HCT116 (cell line): ENCODE results near the gene RAD52. TPM values are rescaled to one million over a fixed set of nuclear protein-coding genes. Genes with fewer than 3 reads are reported as not detected.

Source experiments
- ATAC-seq: fragments of 200-7000 bp; cut with Tn5 transposase; 2 replicates; pipeline ENCODE4 v1.9.1; 2020; ENCODE audit warnings: mild to moderate bottlenecking, moderate library complexity
- BruUV-seq: library from RNA; stranded (reverse); fragments of 400-500 nt; replicated peaks from 2 replicates; lab custom pipeline; 2021; lab: Mats Ljungman, UMichigan
- CTCF ChIA-PET: fragments of 300-600 bp; sonication (Branson Sonifier 250); formaldehyde crosslinking; loops from one replicate; lab custom pipeline; 2021; ENCODE audit warnings: antibody characterized with exemption; lab: Charles Lee
- POLR2A ChIA-PET: fragments of 300-600, 350-600 bp; sonication (Branson Sonifier 250); formaldehyde crosslinking; loops from one replicate; lab custom pipeline; 2021; ENCODE audit warnings: antibody characterized with exemption; lab: Charles Lee
- RAD21 ChIA-PET, 2 experiments: fragments of 300-600 bp; sonication (Branson Sonifier 250); formaldehyde crosslinking; loops; one replicate each; lab custom pipeline; 2023; ENCODE audit warnings: low total read pairs in 2 of 2; ENCODE audit not compliant: uncharacterized antibody in 2 of 2, unreplicated experiment in 2 of 2, low non-redundant PET in 1 of 2; lab: Charles Lee
- DNase-seq: peaks from one replicate; pipeline ENCODE4 v3.0.0-alpha.2; 2010; ENCODE audit warnings: low read depth, low spot score
- H2AFZ ChIP-seq: fragments of 200-600 bp; shearing (Covaris generic), sonication (generic); 2 replicates; pipeline ENCODE4 v1.6.1; 2017; ENCODE audit warnings: low read depth, mixed run types, mixed read lengths, antibody characterized with exemption, low read length; ENCODE audit not compliant: poor library complexity, severe bottlenecking
- H3K27ac ChIP-seq: 2 replicates; pipeline ENCODE4 v1.5.1; 2012; ENCODE audit warnings: low read depth, low read length
- H3K27me3 ChIP-seq: fragments of 200-600 bp; sonication (generic); 2 replicates; pipeline ENCODE4 v1.6.1; 2016; ENCODE audit warnings: mixed run types, low read length, mixed read lengths; ENCODE audit not compliant: insufficient read depth
- H3K36me3 ChIP-seq, 2 experiments: fragments of 200-500 bp in 1 of 2; fragments of 200-600 bp in 1 of 2; sonication (Bioruptor generic) in 1 of 2; sonication (generic) in 1 of 2; 2 replicates each; pipeline versions ENCODE4 v1.5.1 to v1.6.1; 2014 to 2016; ENCODE audit warnings: low read length in 2 of 2, inconsistent platforms in 1 of 2, mixed read lengths in 1 of 2, mixed run types in 1 of 2; ENCODE audit not compliant: insufficient read depth in 2 of 2, control insufficient read depth in 1 of 2
- H3K4me1 ChIP-seq, 2 experiments: fragments of 200-600 bp in 1 of 2; sonication (generic) in 1 of 2; 2 replicates each; pipeline versions ENCODE4 v1.5.1 to v1.6.1; 2012 to 2017; ENCODE audit warnings: low read length in 2 of 2, inconsistent platforms in 1 of 2, mild to moderate bottlenecking in 1 of 2, mixed read lengths in 1 of 2, mixed run types in 1 of 2, moderate library complexity in 1 of 2; ENCODE audit not compliant: insufficient read depth in 2 of 2, control insufficient read depth in 1 of 2
- H3K4me2 ChIP-seq: fragments of 200-600 bp; sonication (generic); 2 replicates; pipeline ENCODE4 v1.6.1; 2017; ENCODE audit warnings: mixed run types, low read length, mixed read lengths
- H3K4me3 ChIP-seq, 2 experiments: fragments of 200-600 bp in 1 of 2; sonication (generic) in 1 of 2; replicated peaks in 1 of 2; 2 replicates each; pipeline ENCODE4 v1.5.1; 2011 to 2016; ENCODE audit warnings: low read length in 2 of 2, control low read depth in 1 of 2, low read depth in 1 of 2, mild to moderate bottlenecking in 1 of 2, mixed read lengths in 1 of 2, mixed run types in 1 of 2
- H3K79me2 ChIP-seq: fragments of 200-600 bp; sonication (generic); 2 replicates; pipeline ENCODE4 v1.6.1; 2017; ENCODE audit warnings: mild to moderate bottlenecking, mixed run types, low read length, moderate library complexity, mixed read lengths; ENCODE audit not compliant: insufficient read depth
- H3K9ac ChIP-seq: fragments of 200-600 bp; sonication (generic); 2 replicates; pipeline ENCODE4 v1.6.1; 2016; ENCODE audit warnings: low read length, mixed read lengths
- H3K9me2 ChIP-seq: fragments of 200-600 bp; sonication (generic), shearing (Covaris generic); 2 replicates; pipeline ENCODE4 v1.6.1; 2017; ENCODE audit warnings: mixed run types, mild to moderate bottlenecking, moderate library complexity; ENCODE audit not compliant: insufficient read depth
- H3K9me3 ChIP-seq, 2 experiments: fragments of 200-500 bp in 1 of 2; fragments of 200-600 bp in 1 of 2; sonication (Bioruptor generic) in 1 of 2; sonication (generic) in 1 of 2; 2 replicates each; pipeline ENCODE4 v1.6.1; 2014 to 2017; ENCODE audit warnings: low read length in 2 of 2, mixed read lengths in 2 of 2, inconsistent platforms in 1 of 2, low read depth in 1 of 2, mild to moderate bottlenecking in 1 of 2, mixed run types in 1 of 2, moderate library complexity in 1 of 2; ENCODE audit not compliant: control insufficient read depth in 1 of 2, insufficient read depth in 1 of 2
- H4K20me1 ChIP-seq: fragments of 200-600 bp; sonication (generic), shearing (Covaris generic); 2 replicates; pipeline ENCODE4 v1.6.1; 2017; ENCODE audit warnings: mixed run types, mild to moderate bottlenecking, moderate library complexity; ENCODE audit not compliant: insufficient read depth
- CBX3 ChIP-seq: IDR thresholded peaks from 2 replicates; pipeline ENCODE4 v1.6.1; 2012; ENCODE audit warnings: low read depth
- ELF1 ChIP-seq: IDR thresholded peaks from 2 replicates; pipeline ENCODE4 v1.6.1; 2012; ENCODE audit warnings: low read depth, borderline replicate concordance
- POLR2AphosphoS5 ChIP-seq: IDR thresholded peaks from 2 replicates; pipeline ENCODE4 v1.6.1; 2011; ENCODE audit warnings: mild to moderate bottlenecking, low read depth, low read length, moderate library complexity
- SIN3A ChIP-seq: IDR thresholded peaks from 2 replicates; pipeline ENCODE4 v1.6.1; 2012; ENCODE audit warnings: low read depth
- ZNF274 ChIP-seq: fragments of 200-500 bp; sonication (Bioruptor generic); IDR thresholded peaks from 2 replicates; pipeline ENCODE4 v1.6.1; 2014; ENCODE audit warnings: mild to moderate bottlenecking, low read depth, low read length, inconsistent platforms
- intact Hi-C: fragments of 100-400 bp; cut with micrococcal nuclease; formaldehyde crosslinking; loops from 2 replicates; pipeline ENCODE4 v1.10.0; 2022
- total RNA-seq: library from RNA; stranded (reverse); gene quantifications from one replicate; pipeline ENCODE4 v1.2.1, GENCODE V29; 2021; ENCODE audit not compliant: unreplicated experiment
- TF ChIP-seq, protein P1 (sequence below), 3 experiments: fragments of 200-600 bp in 1 of 3; sonication (generic) in 1 of 3; IDR thresholded peaks in 2 of 3; conservative IDR thresholded peaks in 1 of 3; 2 replicates each; pipeline ENCODE4 v1.5.1; 2012 to 2017; ENCODE audit warnings: low read depth in 2 of 3, low read length in 2 of 3, antibody characterized with exemption in 1 of 3, borderline replicate concordance in 1 of 3, control low read depth in 1 of 3, mild to moderate bottlenecking in 1 of 3, mixed read lengths in 1 of 3, mixed run types in 1 of 3, moderate library complexity in 1 of 3; ENCODE audit not compliant: insufficient read depth in 1 of 3

RAD52 gene
- total RNA-seq, 1 experiment from 2014 or later, result 24.4 TPM

DNA sequence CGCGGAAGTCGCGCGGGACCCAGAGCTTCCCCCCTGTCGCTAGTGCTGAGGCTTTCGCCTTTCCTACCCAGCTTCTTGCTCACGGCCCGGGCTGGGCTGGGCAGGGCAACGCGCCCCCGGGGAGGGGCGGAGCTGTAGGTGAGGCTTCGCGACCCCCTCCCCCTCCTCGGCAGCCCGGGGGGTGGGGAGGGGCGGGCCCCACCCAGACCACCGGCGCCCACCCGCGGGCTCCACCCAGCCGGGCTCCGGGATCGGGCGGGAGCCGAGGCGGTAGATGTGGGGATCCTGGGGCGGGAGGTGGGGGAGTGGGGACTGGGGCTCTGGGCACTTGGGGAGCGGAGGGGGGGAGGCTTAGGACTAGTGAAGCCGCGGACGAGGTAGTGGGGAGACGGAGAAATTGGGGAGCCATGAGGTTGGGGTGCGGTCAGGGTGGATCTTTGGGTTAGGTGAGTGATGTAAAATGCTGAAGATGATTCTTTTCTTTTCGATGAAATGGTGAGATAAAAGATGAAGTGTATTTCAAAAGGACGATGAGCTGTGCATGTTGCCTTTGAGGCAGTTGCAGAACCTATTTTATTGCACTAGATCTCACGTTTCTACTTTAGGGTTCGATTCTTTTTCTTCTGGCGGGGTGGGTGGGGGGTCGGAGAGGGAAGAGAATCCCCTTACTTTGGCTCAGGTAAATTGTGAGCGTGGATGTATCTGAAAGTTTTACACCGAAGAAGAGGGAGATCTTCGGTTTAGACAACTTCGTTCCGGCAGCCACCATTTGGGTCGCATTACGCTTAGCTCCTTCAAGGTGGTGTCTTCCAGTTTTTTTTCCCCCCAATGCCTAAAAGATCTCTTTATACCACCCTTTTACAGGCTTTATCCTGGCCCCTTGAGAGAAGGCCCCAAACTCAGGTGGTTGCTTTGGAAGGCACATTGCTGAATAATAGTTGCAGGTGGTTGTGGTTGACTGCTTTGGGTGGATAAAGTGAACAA is 42.1 kb upstream of the RAD52 start:
- POLR2A ChIA-PET, result no interaction called here

More for the DNA sequence above, 42.1 kb upstream of the RAD52 start:
- Histone ChIP-seq H2AFZ (no peak overlapping the region), H3K79me2 (peaks cover 47% of the 10 kb centered on the region), H3K4me2 (peak overlapping the region; percentile 82), H3K27ac (peak overlapping the region; percentile 95), H3K9me3 (no peaks in the 10 kb centered on the region), H3K9ac (peak overlapping the region; percentile 80), H4K20me1 (no peaks in the 10 kb centered on the region), H3K4me3 (peak overlapping the region; percentile 69 to 76), H3K4me1 (peaks cover 8 to 33% of the 10 kb centered on the region in 2 experiments), H3K27me3 (no peaks in the 10 kb centered on the region), H3K36me3 (no peaks in the 10 kb centered on the region), H3K9me2 (no peaks in the 10 kb centered on the region)
- TF ChIP-seq ELF1 (no peak), SIN3A (no peak), ZNF274 (no peak), POLR2AphosphoS5 (no peak), CBX3 (no peak)
- TF ChIP-seq, protein P1, sequence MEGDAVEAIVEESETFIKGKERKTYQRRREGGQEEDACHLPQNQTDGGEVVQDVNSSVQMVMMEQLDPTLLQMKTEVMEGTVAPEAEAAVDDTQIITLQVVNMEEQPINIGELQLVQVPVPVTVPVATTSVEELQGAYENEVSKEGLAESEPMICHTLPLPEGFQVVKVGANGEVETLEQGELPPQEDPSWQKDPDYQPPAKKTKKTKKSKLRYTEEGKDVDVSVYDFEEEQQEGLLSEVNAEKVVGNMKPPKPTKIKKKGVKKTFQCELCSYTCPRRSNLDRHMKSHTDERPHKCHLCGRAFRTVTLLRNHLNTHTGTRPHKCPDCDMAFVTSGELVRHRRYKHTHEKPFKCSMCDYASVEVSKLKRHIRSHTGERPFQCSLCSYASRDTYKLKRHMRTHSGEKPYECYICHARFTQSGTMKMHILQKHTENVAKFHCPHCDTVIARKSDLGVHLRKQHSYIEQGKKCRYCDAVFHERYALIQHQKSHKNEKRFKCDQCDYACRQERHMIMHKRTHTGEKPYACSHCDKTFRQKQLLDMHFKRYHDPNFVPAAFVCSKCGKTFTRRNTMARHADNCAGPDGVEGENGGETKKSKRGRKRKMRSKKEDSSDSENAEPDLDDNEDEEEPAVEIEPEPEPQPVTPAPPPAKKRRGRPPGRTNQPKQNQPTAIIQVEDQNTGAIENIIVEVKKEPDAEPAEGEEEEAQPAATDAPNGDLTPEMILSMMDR (IDR thresholded peaks at IDR 0.05 in 2 of 3, conservative IDR thresholded peaks at IDR 0.05 in 1 of 3; ENCODE audit: borderline replicate concordance in 1 of 3, insufficient read depth in 1 of 3, low read depth in 2 of 3, low read length in 2 of 3), result no peak
- BruUV-seq, result TSS peak; percentile 85
- ATAC-seq (peak; percentile 72), DNase-seq (no peak)
- CTCF ChIA-PET, result interaction anchor here (1.1 to 1.5 kb wide), 2 partner anchors 42 to 101 kb away, joined by 4 to 5 read pairs; partner anchors contain the start of gene RAD52
- RAD21 ChIA-PET, result interaction anchor here in 1 of 2 experiments (0.7 kb wide), 1 partner anchor 422 kb away, joined by 9 read pairs; no protein-coding TSS in a partner anchor
- intact Hi-C loops, result no loop called here
